NCI-H2107 treated with DMSO at 0.1 percent for 48 hours (cell line): ENCODE data around the gene YY1.
"Not testable (repeated sequence)": the region's sequence is repeated elsewhere in the genome, so short reads cannot be mapped to it uniquely, and the experiment has no call there.

Source experiments
- DNase-seq: peaks from one replicate; lab custom pipeline; 2025; ENCODE audit not compliant: unreplicated experiment; lab: John Stamatoyannopoulos, UW

The YY1 gene

GRCh38 chr14:100238419-100239210 is at the start of gene YY1:
YY1 (plus strand) TSS chr14:100239144; CDS start chr14:100239245, 101 bp downstream.
- DNase-seq, result peak; percentile 97

- no peak for DNase-seq
Observed at GRCh38 chr14:100190126-100190525, 48.8 kb upstream of the YY1 start.

DNA sequence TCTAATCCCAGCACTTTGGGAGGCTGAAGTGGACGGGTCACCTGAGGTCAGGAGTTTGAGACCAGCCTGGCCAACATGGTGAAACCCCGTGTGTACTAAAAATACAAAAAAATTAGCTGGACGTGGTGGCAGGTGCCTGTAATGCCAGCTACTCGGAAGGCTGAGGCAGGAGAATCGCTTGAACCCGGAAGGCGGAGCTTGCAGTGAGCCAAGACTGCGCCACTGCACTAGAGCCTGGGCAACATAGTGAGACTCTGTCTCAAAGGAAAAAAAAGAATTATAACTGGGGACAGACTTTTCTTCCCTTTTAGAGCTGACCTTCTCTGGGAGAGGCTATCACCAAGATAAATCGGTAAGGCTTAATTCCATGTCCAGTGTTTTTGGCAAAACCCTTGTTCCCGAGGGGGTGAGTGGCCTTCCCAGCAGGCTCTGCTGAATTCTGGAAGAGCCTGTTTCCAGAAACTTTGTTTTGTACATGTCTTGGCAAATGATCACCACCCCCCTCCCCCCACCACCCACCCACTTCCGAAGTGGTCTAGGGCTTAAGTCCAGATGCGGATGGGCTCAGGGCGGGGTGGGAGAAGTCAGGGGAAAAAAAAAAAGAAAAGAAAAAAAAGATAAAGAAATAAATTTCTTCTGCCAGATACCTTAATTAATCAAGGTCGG is 47.2 kb upstream of the YY1 start:
- no peak for DNase-seq

DNA sequence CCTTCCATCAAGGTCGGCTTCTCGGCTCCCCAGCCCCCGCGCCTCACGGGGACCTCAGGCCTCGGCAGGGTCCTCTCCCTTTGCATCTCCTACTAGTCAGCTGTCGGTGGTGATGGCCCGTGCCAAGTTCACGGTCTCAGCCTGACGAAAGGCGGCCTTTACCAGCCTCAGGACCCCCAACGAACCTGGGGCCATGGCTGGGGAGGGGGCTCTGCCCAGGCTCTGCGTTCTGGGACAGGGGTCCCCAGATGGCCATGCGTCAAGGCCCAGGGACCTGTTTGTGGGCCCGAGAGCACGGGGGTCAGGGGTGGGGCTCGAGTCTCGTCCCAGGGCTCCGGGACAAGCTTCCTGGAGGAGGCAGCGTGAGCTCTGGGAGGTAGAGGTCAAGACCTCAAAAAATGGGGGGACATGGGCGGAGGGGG is 46.7 kb upstream of the YY1 start:
- DNase-seq, result no peak

DNA sequence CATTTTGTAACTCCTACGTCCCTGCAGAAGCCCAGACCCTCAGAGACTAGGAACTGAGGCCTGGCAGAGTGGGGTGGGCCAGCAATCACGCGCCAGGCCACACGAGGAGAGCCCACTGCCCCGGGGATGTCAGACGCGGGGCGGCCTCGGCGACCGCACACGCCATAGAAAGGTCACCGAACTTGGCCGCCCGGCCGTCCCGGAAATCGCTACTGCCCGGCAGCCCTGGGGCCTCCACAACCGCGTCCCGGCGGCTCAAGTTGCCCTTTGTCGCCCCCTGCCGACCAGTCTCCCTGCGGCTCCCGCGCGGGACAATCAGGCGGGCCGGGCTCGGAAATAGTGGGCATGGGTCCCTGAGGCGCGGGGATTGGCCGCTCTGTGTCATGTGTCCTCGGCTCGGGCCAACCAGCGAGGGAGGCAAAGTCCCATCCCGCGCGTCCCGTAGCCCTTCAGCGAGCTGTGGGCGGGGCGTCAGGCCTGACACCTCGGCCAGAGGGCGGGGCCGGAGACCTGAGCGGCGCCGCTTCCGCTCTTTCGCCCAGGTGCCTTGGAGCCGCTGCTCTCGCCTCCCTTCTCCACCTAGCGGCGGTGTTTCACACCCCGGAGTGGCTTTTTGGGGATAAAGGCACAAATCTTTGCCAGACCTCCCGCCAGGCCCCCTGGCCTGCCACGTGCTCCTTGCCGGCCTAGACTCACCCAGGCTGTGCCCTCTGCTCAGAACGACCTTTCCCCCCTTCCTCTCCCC is 46.1 kb upstream of the YY1 start:
- peak; percentile 98 for DNase-seq

- peak; percentile 37 for DNase-seq
Observed at GRCh38 chr14:100193417-100194357, 45.3 kb upstream of the YY1 start.

GRCh38 chr14:100199240-100199860 is 39.6 kb upstream of the YY1 start:
- no peak for DNase-seq

GRCh38 chr14:100200311-100200710 is 38.6 kb upstream of the YY1 start:
- DNase-seq, result no peak

DNA sequence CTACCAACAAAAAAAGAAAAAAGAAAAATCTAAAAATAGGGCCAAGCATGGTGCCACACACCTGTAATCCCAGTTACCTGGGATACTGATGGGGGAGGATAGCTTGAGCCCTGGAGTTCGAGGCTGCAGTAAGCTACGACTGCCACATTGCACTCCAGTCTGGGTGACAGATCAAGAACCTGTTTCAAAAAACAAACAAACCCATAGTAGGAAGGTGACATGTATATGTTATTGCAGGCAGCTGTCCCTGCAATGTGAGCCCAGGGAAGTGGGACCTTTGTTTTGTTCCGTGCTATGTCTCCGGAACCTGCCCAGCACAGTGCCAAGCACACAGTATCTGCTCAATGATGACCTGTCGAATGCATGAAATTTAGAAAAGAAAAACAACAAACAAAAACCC is 37.2 kb upstream of the YY1 start:
- DNase-seq, result peak; percentile 53

DNA sequence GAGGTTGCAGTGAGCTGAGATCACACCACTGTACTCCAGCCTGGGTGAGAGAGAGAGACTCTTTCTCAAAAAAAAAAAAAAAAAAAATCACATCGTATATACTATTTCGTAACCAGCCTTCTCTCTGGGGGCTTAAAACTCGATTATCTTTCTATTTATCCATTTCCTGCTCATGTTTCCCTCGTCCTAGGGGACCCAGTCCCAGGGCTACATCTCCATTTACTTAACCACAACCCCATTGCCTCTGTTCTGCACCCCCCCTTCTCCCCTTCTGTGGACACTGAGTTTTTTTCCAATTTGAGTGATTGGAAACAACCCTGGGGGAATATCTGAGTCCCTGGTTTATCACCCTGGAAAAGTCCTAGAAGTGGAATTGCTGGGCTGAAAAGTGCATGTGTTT is 36.2 kb upstream of the YY1 start:
- DNase-seq, result no peak

DNA sequence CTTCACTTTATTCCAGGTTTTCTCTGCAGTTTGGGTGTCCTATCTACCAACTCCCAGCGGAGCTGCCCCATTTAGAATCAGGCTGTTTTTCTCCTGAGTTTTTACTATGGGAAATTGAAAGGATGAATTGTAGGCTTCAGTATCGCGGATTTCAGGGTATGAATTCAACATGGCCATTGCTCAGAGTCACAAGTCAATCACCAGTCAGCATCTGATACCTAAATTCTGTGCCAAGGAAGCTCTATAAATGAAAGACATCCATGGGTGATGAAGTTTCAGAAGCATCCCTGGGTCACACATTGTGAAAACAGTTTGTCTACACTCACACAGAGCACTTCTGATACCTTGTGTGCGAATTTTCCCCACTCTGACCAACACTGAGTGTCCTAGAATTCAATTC is 35.8 kb upstream of the YY1 start:
- no peak for DNase-seq

- no peak for DNase-seq
Observed at GRCh38 chr14:100203962-100204834, 34.7 kb upstream of the YY1 start.

- not testable (repeated sequence) for DNase-seq
Observed at GRCh38 chr14:100204835-100205167, 34.1 kb upstream of the YY1 start.

DNA sequence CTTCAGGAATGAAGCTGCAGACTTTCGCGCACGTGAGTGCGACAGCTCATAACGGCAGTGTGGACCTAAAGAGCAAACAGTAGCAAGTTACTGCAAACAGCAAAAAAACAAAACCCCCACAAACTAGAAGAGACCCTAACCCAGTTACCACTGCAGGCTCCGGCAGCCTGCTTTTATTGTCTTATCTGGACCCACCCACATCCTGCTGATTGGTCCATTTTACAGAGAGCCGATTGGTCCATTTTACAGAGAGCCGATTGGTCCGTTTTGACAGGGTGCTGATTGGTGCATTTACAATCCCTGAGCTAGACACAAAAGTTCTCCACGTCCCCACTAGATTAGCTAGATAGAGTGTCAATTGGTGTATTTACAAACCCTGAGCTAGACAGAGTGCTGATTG is 31.4 kb upstream of the YY1 start:
- not testable (repeated sequence) for DNase-seq

DNA sequence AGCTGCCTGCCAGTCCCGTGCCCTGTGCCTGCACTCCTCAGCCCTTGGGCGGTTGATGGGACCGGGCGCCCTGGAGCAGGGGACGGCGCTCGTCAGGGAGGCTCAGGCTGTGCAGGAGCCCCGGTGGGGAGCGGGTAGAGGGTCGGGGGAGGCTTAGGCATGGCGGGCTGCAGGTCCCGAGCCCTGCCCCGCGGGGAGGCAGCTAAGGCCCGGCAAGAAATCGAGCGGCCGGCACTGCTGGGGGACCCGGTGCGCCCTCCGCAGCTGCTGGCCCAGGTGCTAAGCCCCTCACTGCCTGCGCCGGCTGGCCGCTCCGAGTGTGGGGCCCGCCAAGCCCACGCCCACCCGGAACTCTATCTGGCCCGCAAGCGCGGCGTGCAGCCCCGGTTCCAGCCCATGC is 30.8 kb upstream of the YY1 start:
- not testable (repeated sequence) for DNase-seq

GRCh38 chr14:100211366-100211765 is 27.6 kb upstream of the YY1 start:
- no peak for DNase-seq

GRCh38 chr14:100211893-100212292 is 27.1 kb upstream of the YY1 start:
- no peak for DNase-seq

GRCh38 chr14:100212476-100213333 is 26.2 kb upstream of the YY1 start:
- no peak for DNase-seq

GRCh38 chr14:100213587-100213955 is 25.4 kb upstream of the YY1 start:
- no peak for DNase-seq
